NCI-H510A treated with DMSO at 0.1 percent for 48 hours (cell line): Measurements from ENCODE around the gene CCDC24.
A peak's percentile ranks its signal among the peaks of the same experiment; 100 is the strongest.

Source experiments
- DNase-seq: peaks from one replicate; lab custom pipeline; 2025; lab: John Stamatoyannopoulos, UW

Gene CCDC24

DNA sequence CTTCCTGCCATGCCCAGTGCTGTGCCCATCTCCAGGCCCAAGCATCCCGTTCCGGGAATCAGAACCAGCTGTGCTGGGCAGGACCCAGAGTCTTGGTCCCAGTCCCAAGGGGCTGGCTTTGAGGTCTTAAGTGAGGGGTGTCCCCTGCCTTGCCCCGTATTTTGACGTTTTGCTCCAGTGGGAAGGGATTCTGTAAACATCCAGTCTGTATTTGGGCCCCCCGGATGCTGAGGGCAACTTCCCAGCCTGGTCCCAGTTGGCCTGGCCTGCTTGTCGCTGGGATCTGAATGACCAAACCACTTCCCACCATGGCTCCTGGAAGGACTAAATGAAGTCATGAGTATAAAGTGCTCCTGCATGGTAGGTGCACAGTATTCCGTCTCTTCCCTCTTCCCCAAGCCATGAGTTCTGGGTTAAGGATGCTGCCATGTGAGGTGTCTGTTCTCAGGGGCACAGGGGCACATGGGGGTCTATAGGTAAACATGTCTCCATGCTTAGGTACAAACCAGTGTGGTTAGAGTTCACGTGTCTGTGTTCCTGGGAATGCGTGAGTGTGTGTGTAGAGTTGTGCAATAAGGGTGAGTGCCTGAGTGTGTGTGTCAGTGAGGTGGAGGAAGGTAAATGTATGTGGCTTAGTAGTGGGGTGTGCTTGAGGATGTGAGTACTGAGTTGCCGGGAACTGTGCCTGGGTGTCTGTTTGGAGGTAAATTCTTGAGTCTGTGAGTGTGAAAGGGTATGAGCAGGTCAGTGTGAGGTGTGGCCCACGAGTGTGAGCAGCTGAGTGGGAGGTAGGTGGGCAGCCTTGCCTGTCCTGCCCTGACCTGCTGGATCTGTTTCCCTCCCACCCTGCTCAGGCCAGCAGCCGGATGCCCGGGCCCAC lies 10.9 kb upstream of the CCDC24 start:
- DNase-seq, result peak; percentile 86

DNA sequence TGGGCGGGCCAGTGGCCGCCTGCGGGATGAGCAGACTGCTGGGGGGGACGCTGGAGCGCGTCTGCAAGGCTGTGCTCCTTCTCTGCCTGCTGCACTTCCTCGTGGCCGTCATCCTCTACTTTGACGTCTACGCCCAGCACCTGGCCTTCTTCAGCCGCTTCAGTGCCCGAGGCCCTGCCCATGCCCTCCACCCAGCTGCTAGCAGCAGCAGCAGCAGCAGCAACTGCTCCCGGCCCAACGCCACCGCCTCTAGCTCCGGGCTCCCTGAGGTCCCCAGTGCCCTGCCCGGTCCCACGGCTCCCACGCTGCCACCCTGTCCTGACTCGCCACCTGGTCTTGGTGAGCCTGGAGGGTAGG lies 10.3 kb upstream of the CCDC24 start:
- peak; percentile 96 for DNase-seq

DNA sequence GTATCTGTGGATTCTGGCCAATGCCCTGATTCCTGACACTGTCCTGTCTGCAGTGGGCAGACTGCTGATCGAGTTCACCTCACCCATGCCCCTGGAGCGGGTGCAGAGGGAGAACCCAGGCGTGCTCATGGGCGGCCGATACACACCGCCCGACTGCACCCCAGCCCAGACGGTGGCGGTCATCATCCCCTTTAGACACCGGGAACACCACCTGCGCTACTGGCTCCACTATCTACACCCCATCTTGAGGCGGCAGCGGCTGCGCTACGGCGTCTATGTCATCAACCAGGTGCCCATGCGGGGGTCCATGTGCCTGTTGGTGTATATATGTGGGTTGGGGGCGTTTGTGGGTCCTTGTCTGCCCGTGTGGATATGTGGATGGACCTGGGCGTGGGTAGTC lies 9.8 kb upstream of the CCDC24 start:
- DNase-seq, result no peak

DNA sequence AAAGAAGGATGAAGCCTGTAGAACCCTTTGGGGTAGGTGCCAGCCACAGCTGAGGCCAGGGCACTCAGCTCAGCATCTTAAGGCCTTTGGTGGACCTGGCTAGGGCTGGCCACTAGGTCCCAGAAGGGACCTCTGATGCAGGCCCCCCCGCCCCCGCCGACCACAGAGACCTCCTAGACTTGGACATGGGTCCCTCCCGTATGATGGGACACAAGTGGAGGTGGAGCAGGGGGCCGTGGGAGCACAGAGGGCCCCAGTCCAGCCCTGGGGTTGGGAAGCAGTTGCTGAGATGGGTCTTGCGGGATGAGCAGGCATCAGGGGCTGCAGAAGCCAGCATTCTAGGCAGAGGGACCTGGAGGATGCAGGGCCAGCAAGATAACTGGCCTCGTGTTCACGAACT lies 9.2 kb upstream of the CCDC24 start:
- no peak for DNase-seq

DNA sequence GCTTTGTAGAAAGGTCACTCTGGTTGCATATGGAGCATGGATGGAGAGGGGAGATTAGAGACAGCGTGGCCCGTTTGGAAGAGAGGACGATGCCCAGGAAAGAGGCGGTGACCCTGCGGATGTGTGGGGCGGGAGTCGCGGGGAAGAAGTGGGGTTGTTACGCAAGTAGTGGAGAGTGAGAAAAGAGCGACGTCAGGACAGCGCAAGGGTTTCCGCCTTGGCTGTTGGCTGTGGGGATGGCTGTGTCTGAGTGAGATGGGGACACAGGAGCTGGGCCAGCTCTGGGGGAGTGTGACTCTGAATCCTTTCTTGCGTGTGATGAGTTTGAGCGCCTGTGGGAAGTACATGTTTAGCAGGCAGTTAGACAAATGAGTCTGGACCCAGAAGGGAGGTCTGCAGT lies 8.6 kb upstream of the CCDC24 start:
- DNase-seq, result no peak

DNA sequence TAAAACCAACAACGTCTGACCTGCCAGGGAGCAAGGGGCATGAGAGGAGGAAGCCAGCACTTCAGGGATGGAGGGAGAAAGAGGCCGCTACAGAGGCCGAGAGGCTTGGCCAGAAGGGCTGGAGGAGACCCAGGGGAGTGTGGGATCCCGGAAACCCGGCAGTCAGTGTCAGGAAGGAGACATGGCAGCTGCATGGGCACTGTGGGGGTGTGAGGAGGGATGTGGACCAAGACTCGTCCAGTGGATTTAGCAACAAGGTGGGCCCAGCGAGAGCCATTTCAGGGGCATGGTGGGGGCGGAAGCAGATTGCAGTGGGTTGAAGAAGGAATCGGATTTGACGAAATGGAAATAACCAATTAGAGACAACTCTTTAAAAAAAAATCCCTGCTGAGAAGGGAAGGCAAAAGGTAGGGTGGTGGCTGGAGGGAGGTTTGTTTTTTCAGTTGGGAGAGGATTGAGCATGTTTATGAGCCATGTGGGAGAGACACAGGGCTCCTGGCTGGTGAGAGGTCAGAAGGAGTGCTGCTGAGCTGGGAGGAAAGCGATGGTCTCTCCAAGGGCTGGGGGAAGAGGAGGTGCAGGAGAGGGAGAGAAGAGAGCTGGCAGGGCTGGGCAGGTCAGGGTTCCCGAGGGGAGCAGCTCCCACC lies 8.0 kb upstream of the CCDC24 start:
- DNase-seq, result no peak

DNA sequence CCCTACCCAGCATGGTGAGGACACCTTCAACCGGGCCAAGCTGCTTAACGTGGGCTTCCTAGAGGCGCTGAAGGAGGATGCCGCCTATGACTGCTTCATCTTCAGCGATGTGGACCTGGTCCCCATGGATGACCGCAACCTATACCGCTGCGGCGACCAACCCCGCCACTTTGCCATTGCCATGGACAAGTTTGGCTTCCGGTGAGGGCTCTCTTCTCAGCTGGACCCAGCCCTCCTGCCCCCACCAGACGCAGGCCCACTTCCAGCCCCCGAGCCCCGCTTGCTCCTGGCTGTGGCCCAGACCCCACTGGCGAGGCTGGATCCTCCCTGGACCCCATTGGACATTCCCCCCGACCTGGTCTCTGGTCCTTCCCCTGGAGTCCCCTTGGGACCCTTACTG lies 6.5 kb upstream of the CCDC24 start:
- DNase-seq, result no peak

DNA sequence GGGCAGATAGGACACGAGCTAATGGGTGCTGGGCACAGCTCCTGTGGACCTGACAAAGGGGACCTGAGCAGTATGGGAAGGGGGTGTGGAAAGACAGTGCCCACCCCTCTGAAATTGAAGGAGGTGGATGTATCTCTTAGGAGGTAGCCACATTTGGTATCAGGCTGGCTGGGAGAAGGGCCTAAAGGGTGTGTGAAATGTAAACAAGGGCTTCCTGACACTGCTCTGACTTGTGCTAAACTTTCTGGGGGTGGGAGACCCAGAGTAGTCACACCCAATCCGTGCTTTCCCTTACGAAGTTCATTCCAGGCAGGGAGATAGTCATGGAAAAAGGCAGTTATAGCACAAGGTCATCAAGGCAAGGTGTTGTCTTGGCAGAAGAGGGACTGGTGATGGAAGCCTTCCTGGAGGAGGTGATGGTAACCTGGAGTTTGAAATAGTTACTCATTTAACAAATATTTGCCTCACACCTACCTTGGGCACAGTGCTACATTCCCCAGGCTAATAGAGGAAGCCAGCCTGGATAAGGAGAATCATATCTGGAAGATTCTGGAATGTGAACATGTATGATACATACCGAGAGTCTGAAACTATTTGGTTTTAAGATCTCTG lies 5.3 kb upstream of the CCDC24 start:
- DNase-seq, result no peak

DNA sequence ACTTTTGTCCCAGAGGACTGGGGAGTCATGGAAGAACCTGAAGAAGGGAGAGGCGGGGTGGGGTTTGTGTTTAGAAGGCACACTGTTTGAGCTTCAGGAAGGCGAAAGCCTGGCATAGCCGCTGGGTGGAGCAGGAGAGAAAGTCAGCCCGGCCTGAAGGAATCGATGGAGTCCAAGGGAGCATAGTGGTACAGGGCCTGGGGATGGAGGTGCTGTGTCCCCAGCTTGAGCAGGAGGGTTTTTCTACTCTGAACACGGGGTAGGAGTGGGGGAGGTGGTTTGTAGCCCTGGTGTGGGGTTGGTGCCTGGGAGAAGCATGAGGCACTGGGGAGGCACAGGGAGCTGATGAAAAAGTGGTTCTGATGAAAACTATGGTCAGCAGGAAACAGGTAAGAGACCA lies 4.7 kb upstream of the CCDC24 start:
- no peak for DNase-seq

DNA sequence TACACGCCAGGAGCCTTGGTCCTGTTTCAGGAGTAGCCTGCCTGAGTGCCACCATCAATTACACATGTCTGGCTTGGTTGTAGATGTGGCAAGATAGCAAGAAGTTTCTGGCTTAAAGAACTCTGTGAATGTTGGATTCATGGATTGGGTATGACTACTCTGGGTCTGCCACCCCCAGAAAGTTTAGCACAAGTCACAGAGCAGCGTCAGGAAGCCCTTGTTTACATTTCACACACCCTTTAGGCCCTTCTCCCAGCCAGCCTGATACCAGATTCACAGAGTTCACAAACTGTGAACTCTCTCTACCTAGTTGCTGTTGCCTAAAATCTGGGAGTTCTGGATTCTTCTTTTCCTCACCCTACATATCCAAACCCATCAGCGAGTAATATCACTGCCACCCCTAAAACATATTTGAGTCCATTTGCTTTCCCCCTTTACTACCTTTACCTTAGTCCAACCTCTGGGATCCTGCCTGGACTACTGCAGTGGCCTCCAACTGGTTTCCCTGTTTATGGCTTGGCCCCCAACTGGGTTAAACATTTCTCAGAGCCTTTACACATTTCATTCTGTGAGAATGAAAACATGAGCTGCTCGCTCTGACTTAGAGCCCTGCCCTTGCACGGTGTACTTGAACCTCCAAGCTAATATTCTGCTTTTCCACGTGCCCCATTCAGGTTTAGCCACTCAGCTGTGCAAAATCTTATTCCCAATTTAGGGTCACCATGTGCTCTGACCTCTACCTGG lies 4.1 kb upstream of the CCDC24 start:
- DNase-seq, result no peak

DNA sequence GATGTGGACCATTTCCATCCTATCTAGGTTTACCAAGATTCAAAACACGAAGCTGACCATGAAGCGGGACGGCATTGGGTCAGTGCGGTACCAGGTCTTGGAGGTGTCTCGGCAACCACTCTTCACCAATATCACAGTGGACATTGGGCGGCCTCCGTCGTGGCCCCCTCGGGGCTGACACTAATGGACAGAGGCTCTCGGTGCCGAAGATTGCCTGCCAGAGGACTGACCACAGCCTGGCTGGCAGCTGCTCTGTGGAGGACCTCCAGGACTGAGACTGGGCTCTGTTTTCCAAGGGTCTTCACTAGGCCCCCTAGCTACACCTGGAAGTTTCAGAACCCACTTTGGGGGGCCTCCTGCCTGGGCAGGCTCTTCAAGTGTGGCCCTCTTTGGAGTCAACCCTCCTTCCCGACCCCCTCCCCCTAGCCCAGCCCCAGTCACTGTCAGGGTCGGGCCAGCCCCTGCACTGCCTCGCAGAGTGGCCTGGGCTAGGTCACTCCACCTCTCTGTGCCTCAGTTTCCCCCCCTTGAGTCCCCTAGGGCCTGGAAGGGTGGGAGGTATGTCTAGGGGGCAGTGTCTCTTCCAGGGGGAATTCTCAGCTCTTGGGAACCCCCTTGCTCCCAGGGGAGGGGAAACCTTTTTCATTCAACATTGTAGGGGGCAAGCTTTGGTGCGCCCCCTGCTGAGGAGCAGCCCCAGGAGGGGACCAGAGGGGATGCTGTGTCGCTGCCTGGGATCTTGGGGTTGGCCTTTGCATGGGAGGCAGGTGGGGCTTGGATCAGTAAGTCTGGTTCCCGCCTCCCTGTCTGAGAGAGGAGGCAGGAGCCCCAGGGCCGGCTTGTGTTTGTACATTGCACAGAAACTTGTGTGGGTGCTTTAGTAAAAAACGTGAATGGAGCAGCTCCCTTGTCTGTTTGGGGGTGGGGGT lies 864 bp upstream of the CCDC24 start:
- DNase-seq, result peak; percentile 95

DNA sequence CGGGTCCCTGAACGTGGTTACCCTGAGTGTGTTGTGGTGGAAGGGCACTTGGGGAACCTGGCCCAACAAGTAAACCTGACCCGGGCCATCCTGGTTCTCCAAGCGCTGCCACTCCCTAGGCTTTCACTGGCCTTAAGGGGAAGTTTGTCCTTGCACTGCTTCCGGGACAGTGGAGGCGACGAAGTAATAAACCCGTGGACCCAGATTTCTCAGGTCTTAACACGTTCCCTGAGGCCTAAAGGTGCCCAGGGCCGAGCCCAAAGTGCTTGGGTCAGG lies 261 bp upstream of the CCDC24 start:
- DNase-seq, result no peak

DNA sequence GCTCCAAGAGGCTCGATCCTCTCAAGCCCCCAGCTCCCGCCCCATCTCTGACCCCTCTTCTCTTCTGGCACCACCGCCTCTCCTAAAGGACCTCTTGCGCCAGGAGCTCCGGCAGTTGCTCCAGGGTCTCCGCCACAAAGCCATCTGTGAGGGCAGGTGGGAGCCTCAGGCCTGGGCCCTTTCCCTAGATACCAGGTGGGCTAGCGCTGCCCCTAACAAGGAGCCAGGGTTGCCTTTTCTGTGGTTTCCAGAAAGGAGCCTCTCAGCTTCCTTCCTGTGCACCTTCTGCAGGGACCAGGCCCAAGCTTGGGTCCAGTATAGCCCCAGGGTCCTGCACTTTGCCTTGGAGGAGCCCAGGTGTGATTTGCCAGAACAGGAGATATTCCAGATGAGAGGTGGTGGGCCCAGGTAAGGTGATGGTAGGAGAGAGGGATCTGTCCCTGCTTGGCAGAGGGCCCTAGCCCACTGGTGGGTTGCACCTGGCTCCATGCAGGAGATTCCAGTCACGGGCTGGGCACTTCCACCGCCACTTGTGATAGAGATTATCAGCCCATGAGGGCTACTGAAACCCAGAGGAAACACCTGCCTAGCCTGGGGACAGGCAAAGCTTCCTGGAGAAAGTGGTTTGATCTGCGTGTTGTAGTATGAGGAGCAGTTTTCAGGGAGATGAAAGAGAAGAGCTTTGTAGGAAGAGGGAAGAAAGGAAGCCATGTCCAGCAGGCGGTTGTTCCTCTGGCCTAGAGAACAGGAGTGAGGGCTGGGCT lies 1.0 kb downstream of the CCDC24 start:
- DNase-seq, result peak; percentile 87

DNA sequence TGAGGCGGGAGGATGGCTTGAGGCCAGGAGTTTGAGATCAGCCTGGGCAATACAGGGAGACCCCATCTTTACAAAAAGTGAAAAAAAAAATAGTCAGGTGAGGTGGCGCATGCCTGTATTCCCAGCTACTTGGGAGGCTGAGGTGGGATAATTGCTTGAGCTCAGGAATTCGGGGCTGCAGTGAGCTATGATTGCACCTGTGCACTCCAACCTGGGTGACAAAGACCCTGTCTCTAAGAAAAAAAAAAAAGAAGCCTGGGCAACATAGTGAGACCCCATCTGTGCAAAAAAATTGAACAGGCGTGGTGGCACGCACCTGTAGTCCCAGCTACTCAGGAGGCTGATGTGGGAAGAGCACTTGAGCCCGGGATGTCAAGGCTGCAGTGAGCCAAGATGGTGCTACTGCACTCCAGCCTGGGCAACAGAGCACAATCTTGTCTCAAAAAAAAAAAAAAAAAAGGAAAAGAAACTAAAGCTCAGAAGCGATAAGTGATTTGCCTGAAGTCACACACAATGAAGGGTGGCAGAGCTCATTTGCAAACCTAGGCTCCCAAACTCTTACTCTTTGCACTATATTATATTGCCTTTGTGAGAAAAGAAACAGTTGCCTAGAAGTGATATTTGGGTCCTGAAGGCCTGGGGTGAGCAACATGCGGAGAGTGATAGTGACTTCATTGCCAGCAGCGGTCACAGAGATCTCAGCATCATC lies 2.0 kb downstream of the CCDC24 start:
- no peak for DNase-seq

DNA sequence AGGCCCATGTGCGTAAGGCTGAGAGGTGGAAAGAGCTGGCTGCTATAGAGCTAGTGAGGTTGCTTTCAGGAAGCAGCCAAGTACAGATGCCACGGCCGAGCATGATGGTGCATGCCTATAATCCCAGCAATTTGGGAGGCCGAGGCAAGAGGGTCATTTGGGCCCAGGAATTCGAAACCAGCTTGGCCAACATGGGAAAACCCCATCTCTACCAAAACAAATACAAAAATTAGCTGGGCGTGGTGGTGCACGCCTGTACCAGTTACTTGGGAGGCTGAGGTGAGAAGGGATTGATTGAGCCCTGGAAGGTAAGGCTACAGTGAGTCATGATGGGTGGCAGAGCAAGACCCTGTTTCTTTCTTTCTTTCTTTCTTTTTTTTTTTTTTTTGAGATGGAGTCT lies 2.7 kb downstream of the CCDC24 start:
- no peak for DNase-seq

DNA sequence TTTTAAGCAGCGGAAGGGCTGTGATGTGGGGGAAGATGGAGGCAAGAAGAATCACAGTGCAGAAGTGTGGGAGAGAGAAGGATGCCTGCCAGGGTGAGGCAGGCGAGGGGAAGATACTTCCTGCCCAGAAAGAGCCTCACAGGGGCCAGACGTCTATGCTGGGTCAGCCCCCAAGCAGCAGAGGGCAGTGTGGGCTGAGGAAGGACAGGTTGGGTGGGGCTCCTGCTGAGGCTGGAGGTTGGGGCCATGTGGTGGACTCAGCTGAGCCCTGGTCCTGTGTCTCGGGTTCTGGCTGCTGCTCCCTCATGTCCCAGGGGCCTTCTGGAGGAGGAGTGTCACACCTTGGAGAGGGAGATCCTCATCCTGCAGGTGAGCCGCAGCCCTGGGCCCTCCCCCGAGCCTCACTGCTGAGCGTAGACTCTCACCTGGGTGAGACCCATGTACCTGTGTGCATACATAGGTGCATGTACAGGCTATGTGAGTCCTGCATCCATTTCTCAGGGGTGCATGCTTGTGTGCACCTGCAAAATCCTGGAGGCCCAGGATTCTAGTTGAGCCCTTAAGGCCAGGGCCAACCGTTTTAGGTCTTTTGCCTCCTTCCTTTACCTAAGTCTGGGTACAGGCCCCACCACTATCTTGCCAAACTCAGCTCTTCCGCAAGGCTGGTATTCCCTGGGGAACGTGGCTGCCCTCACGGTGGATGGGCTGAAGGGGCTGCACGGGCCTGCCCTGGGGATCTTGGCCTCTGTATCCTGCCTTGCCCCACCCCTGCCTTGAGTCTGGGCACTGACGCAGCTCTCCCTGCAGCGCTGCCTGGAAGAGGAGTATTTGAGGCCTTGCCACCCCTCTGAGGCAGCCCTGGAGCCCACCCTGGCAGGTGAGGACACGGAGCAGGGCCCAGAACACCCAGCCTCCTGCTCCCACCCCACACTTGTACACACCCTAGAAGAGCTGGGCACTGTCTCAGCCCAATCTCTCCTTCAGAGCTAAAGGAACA lies 3.7 kb downstream of the CCDC24 start:
- peak; percentile 77 for DNase-seq

DNA sequence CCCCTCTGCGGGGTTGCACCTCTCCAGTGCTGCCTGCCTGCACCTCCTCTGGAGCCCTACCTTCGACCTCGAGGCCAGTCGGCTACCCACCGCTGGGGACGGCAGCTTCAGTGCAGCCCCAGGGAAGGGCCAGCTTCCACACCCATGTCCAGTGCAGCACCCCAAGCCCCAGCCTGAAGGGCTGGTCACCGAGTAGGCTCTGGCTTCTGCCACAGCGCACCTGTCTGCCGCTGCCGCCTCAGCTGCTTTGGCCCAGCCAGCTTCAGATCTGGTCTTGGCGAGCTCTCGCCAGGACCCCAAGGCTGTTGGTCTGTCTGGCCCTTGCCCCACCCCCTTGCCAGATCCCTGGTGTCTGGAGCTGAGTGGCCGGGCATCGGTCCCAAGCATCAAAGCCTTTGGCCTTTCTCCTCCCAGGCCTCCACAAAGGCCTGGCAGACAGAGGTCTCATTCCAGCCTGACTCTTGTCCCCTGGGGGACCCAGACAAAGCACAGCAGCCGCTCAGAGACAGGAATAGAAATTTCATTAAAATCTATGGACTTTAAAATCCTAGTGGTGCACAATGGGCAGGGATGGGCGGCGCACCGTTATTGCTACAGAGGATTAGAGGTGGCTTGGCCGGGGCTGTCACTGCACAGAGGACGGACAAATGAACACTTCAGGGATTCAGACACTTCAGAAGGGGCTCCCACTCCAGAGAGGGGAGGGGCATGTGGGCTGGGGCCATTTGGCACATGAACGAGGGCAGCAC lies 4.8 kb downstream of the CCDC24 start:
- DNase-seq, result no peak

DNA sequence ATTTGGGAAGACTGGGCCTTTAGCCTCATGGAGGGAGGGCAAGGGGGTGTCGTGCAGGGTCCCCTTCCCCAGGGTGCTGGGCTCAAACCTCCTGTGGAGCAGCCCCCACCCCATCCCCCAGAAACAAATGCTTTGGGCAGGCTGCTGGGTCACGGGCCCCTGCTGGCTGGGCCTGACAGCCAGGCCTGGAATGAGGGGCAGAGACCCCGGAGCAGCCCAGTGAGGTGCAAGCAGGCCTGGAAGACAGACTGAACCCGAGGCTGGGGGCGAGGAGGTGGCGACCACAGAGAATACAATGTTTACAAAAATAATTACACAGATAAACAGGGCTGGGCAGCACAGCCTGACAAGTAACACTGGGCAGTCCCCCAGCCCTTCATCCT lies 5.3 kb downstream of the CCDC24 start:
- no peak for DNase-seq
